Lower lobe of right lung (tissue), 2 donors: ENCODE measurements around the gene CBX6. TPM values are rescaled to one million over a fixed set of nuclear protein-coding genes. Genes with fewer than 3 reads are reported as not detected.
A peak's percentile ranks its signal among the peaks of the same experiment; 100 is the strongest.

ENCODE experiments used
- ATAC-seq, 2 donors: fragments of 200-7000 bp; cut with Tn5 transposase; one replicate each; pipeline ENCODE4 v1.9.1; 2020 to 2022; ENCODE audit warnings: mild to moderate bottlenecking in 2 of 2, moderate library complexity in 2 of 2
- DNase-seq: peaks from one replicate; pipeline ENCODE4 v3.0.0-alpha.2; 2020
- H3K27ac ChIP-seq: fragments of 200-600 bp; one replicate; pipeline ENCODE4 v1.8.0; 2022
- H3K27me3 ChIP-seq: fragments of 200-600 bp; one replicate; pipeline ENCODE4 v1.8.0; 2022; ENCODE audit warnings: low read depth
- H3K36me3 ChIP-seq: fragments of 200-600 bp; one replicate; pipeline ENCODE4 v1.8.0; 2022; ENCODE audit warnings: mild to moderate bottlenecking
- H3K4me1 ChIP-seq: fragments of 200-600 bp; one replicate; pipeline ENCODE4 v1.8.0; 2022
- H3K4me3 ChIP-seq: fragments of 200-600 bp; one replicate; pipeline ENCODE4 v1.8.0; 2022; ENCODE audit warnings: mild to moderate bottlenecking
- H3K9me3 ChIP-seq: fragments of 200-600 bp; one replicate; pipeline ENCODE4 v1.8.0; 2022
- CTCF ChIP-seq: fragments of 200-600 bp; IDR thresholded peaks from one replicate; pipeline ENCODE4 v1.8.0; 2022; ENCODE audit warnings: antibody characterized with exemption, mild to moderate bottlenecking
- intact Hi-C: fragments of 100-400 bp; cut with DNase I; formaldehyde crosslinking; loops from one replicate; pipeline ENCODE4 v1.11.0; 2022
- total RNA-seq: library from RNA; stranded (reverse); fragmentation: NEBNext Ultra II Directional; extraction: Animal tissue kit (Norgen Biotek cat#: 25700); gene quantifications from one replicate; pipeline ENCODE4 v1.2.1, GENCODE V29; 2021
- donor health status: DM: no; HTN: yes; CAD: no; lungs with severe emphysema.

Gene CBX6
- total RNA-seq, 1 donor from 2014 or later = 54.7 TPM

- Histone ChIP-seq H3K27me3 (peaks cover 3% of the 10 kb centered on the region), H3K36me3 (no peaks in the 10 kb centered on the region), H3K4me1 (no peaks in the 10 kb centered on the region), H3K4me3 (no peak overlapping the region), H3K27ac (no peak overlapping the region), H3K9me3 (no peaks in the 10 kb centered on the region)
- DNase-seq (no peak), ATAC-seq (no peak)
- TF ChIP-seq CTCF = no peak
- intact Hi-C loops = no loop called here
Observed at GRCh38 chr22:38890377-38890776, 18.4 kb upstream of the CBX6 start.

GRCh38 chr22:38886333-38886732 is 14.3 kb upstream of the CBX6 start:
- no peaks in the 10 kb centered on the region for H3K9me3 ChIP-seq
- H3K27me3 ChIP-seq = no peaks in the 10 kb centered on the region
- H3K4me3 ChIP-seq = no peak overlapping the region
- DNase-seq (no peak), ATAC-seq (no peak)
- intact Hi-C loops = no loop called here
- H3K27ac ChIP-seq = no peak overlapping the region
- no peaks in the 10 kb centered on the region for H3K36me3 ChIP-seq
- no peak for TF ChIP-seq CTCF
- peaks cover 16% of the 10 kb centered on the region for H3K4me1 ChIP-seq

GRCh38 chr22:38882972-38883622 is 11.1 kb upstream of the CBX6 start:
- no peak for ATAC-seq

GRCh38 chr22:38881997-38882879 is 10.2 kb upstream of the CBX6 start:
- intact Hi-C loops = no loop called here
- no peaks in the 10 kb centered on the region for H3K9me3 ChIP-seq
- no peak overlapping the region for H3K4me3 ChIP-seq
- H3K36me3 ChIP-seq = no peaks in the 10 kb centered on the region
- H3K27me3 ChIP-seq = no peaks in the 10 kb centered on the region
- H3K27ac ChIP-seq = peak overlapping the region; percentile 58
- H3K4me1 ChIP-seq = peaks cover 16% of the 10 kb centered on the region
- DNase-seq (no peak), ATAC-seq (peak; percentile 30 to 40)
- TF ChIP-seq CTCF = no peak

More at GRCh38 chr22:38882972-38883622, 11.1 kb upstream of the CBX6 start:
- Histone ChIP-seq H3K36me3 (no peaks in the 10 kb centered on the region), H3K27ac (peak overlapping the region; percentile 0), H3K9me3 (no peaks in the 10 kb centered on the region), H3K4me1 (peaks cover 16% of the 10 kb centered on the region), H3K4me3 (no peak overlapping the region), H3K27me3 (no peaks in the 10 kb centered on the region)
- no peak for DNase-seq
- intact Hi-C loops = no loop called here
- no peak for TF ChIP-seq CTCF

GRCh38 chr22:38881464-38881871 is 9.5 kb upstream of the CBX6 start:
- TF ChIP-seq CTCF = no peak
- Histone ChIP-seq H3K27me3 (no peaks in the 10 kb centered on the region), H3K9me3 (no peaks in the 10 kb centered on the region), H3K4me1 (peaks cover 16% of the 10 kb centered on the region), H3K27ac (peak overlapping the region; percentile 64), H3K4me3 (no peak overlapping the region), H3K36me3 (no peaks in the 10 kb centered on the region)
- intact Hi-C loops = no loop called here
- DNase-seq = no peak
- peak; percentile 58 to 78 for ATAC-seq
